CD8-positive, alpha-beta memory T cell (primary cell): Measurements from ENCODE around the gene CCR3. TPM values are rescaled to one million over a fixed set of nuclear protein-coding genes. Genes with fewer than 3 reads are reported as not detected.

Experiments used
- CTCF ChIA-PET: fragments of 350-600 bp; sonication (Branson Sonifier 250); formaldehyde crosslinking; loops from one replicate; lab custom pipeline; 2021; ENCODE audit warnings: antibody characterized with exemption; lab: Charles Lee
- POLR2A ChIA-PET: fragments of 350-600 bp; sonication (Branson Sonifier 250); formaldehyde crosslinking; loops from one replicate; lab custom pipeline; 2021; ENCODE audit warnings: antibody characterized with exemption; lab: Charles Lee
- DNase-seq, 5 donors: peaks; one replicate each; pipeline versions ENCODE4 v3.0.0 to v3.0.0-alpha.2; 2020 to 2022; ENCODE audit warnings: mixed read lengths in 1 of 5
- H3K27ac ChIP-seq: one replicate; pipeline ENCODE4 v1.7.0; 2013; ENCODE audit warnings: low read depth, mild to moderate bottlenecking, low read length, moderate library complexity
- H3K27me3 ChIP-seq: 2 replicates; pipeline ENCODE4 v1.7.0; 2013; ENCODE audit warnings: low read length, mild to moderate bottlenecking; ENCODE audit not compliant: insufficient read depth, poor library complexity, severe bottlenecking
- H3K36me3 ChIP-seq: 2 replicates; pipeline ENCODE4 v1.7.0; 2013; ENCODE audit warnings: mild to moderate bottlenecking, low read length, moderate library complexity; ENCODE audit not compliant: insufficient read depth
- H3K4me1 ChIP-seq: 2 replicates; pipeline ENCODE4 v1.7.0; 2013; ENCODE audit warnings: mild to moderate bottlenecking, low read length, moderate library complexity; ENCODE audit not compliant: insufficient read depth
- H3K4me3 ChIP-seq: 2 replicates; pipeline ENCODE4 v1.7.0; 2013; ENCODE audit warnings: mild to moderate bottlenecking, low read length
- H3K9me3 ChIP-seq: 2 replicates; pipeline ENCODE4 v1.7.0; 2013; ENCODE audit warnings: mild to moderate bottlenecking, low read length
- H3K27ac Mint-ChIP-seq, 8 donors: one replicate each; pipeline ENCODE4 v1.8.0; 2020 to 2021; ENCODE audit warnings: mixed read lengths in 8 of 8, mild to moderate bottlenecking in 6 of 8, inconsistent platforms in 3 of 8, moderate library complexity in 3 of 8
- H3K27me3 Mint-ChIP-seq, 2 donors: one replicate each; pipeline ENCODE4 v1.8.0; 2020 to 2021; ENCODE audit warnings: mixed read lengths in 2 of 2, mild to moderate bottlenecking in 1 of 2, moderate library complexity in 1 of 2
- H3K36me3 Mint-ChIP-seq, 3 donors: one replicate each; pipeline ENCODE4 v1.8.0; 2020 to 2021; ENCODE audit warnings: mixed read lengths in 3 of 3, inconsistent platforms in 1 of 3, mild to moderate bottlenecking in 1 of 3
- H3K4me1 Mint-ChIP-seq, 3 donors: one replicate each; pipeline ENCODE4 v1.8.0; 2020 to 2021; ENCODE audit warnings: mixed read lengths in 3 of 3, inconsistent platforms in 1 of 3, mild to moderate bottlenecking in 1 of 3
- H3K4me3 Mint-ChIP-seq, 7 donors: one replicate each; pipeline ENCODE4 v1.8.0; 2020 to 2021; ENCODE audit warnings: mixed read lengths in 7 of 7, mild to moderate bottlenecking in 6 of 7, moderate library complexity in 4 of 7, inconsistent platforms in 2 of 7
- H3K9me3 Mint-ChIP-seq, 5 donors: one replicate each; pipeline ENCODE4 v1.8.0; 2020 to 2022; ENCODE audit warnings: mixed read lengths in 5 of 5, mild to moderate bottlenecking in 3 of 5, moderate library complexity in 2 of 5, inconsistent platforms in 1 of 5
- polyA plus RNA-seq: library from polyadenylated mRNA; unstranded; fragments of 300-500 nt; fragmentation: Illumina TruSeq; gene quantifications from one replicate; pipeline ENCODE4 v1.2.3, GENCODE V29; 2021
- total RNA-seq, 2 experiments: library from RNA; stranded (reverse); gene quantifications; one replicate each; pipeline ENCODE4 v1.2.3, GENCODE V29; 2021

CCR3 gene
- total and polyA plus RNA-seq, 3 experiments from 2014 or later = 0.22 TPM; not detected in 2

DNA sequence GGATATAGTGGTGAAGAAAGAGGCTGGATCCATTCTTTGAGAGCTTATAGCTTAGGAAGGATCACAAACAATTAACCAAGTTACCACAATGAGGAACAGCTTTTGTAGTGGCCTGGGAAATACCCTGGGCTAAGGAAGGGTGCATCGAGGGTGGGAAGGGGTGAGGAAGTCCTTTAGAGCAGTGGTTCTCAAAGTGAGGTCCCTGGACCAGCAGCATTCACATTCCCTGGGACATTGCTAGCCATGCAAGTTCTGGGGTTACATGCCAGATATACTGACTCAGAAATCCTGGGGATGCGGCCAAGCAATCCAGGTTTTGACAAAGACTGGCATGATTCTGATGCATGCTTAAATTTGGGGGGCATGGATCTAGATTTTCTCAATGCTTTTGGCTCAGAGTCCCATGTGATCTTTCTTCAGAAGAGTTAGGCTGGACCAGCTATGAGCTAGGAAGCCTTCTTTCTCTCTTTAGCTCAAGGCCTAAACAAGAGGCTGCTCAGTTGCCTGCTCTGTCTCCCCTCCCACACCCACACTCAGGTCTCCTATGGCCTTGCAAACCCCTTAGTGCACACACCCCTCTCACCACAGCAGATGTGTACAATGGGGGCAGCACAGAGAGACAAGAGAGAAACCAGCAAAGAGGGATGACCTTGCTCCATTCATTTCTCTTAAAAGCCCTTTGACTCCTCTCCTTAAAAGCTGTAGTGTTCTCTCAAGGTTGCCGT lies 32.4 kb upstream of the CCR3 start:
- Histone ChIP-seq H3K9me3 (no peaks in the 10 kb centered on the region), H3K27me3 (no peaks in the 10 kb centered on the region), H3K36me3 (no peaks in the 10 kb centered on the region), H3K4me1 (peaks cover 46% of the 10 kb centered on the region), H3K4me3 (no peak overlapping the region), H3K27ac (no peak overlapping the region)
- CTCF ChIA-PET = interaction anchor here (0.9 to 3.0 kb wide), 5 partner anchors 11 to 271 kb away, joined by 4 to 32 read pairs (median 8); partner anchors contain the start of gene CCR5
- POLR2A ChIA-PET = no interaction called here
- Mint-ChIP-seq H3K36me3 (no peaks in the 10 kb centered on the region), H3K9me3 (no peaks in the 10 kb centered on the region), H3K4me1 (peaks cover 38 to 58% (median 52%) of the 10 kb centered on the region in 3 donors), H3K27ac (peak overlapping the region; percentile 40 to 97 (median 76)), H3K27me3 (no peaks in the 10 kb centered on the region), H3K4me3 (no peak overlapping the region)
- no peak for DNase-seq

- no peak overlapping the region for H3K27ac ChIP-seq
- Mint-ChIP-seq H3K36me3 (no peaks in the 10 kb centered on the region), H3K27ac (no peak overlapping the region), H3K9me3 (no peaks in the 10 kb centered on the region), H3K27me3 (no peaks in the 10 kb centered on the region), H3K4me3 (no peak overlapping the region), H3K4me1 (peaks cover 23 to 37% (median 32%) of the 10 kb centered on the region in 3 donors)
- no peaks in the 10 kb centered on the region for H3K36me3 ChIP-seq
- ChIA-PET CTCF (no interaction called here), POLR2A (no interaction called here)
- no peaks in the 10 kb centered on the region for H3K9me3 ChIP-seq
- H3K4me1 ChIP-seq = peaks cover 41% of the 10 kb centered on the region
- H3K4me3 ChIP-seq = no peak overlapping the region
- no peaks in the 10 kb centered on the region for H3K27me3 ChIP-seq
- DNase-seq = no peak
Measured at GRCh38 chr3:46212101-46212500, 30.2 kb upstream of the CCR3 start.

GRCh38 chr3:46213201-46213600 lies 29.1 kb upstream of the CCR3 start:
- Histone ChIP-seq H3K36me3 (no peaks in the 10 kb centered on the region), H3K9me3 (no peaks in the 10 kb centered on the region), H3K27me3 (no peaks in the 10 kb centered on the region), H3K27ac (no peak overlapping the region), H3K4me1 (peaks cover 30% of the 10 kb centered on the region), H3K4me3 (peak overlapping the region; percentile 44)
- DNase-seq = peak in 2 of 5 donors; percentile 36 to 37
- POLR2A ChIA-PET = interaction anchor here (2.0 kb wide), 1 partner anchor 156 kb away, joined by 5 read pairs; no protein-coding TSS in a partner anchor
- Mint-ChIP-seq H3K4me3 (no peak overlapping the region), H3K36me3 (no peaks in the 10 kb centered on the region), H3K4me1 (peaks cover 14 to 26% (median 21%) of the 10 kb centered on the region in 3 donors), H3K27ac (no peak overlapping the region), H3K27me3 (no peaks in the 10 kb centered on the region), H3K9me3 (no peaks in the 10 kb centered on the region)
- CTCF ChIA-PET = interaction anchor here (0.9 to 2.2 kb wide), 5 partner anchors 20 to 165 kb away, joined by 3 to 20 read pairs (median 5); partner anchors contain the start of gene CCR5

DNA sequence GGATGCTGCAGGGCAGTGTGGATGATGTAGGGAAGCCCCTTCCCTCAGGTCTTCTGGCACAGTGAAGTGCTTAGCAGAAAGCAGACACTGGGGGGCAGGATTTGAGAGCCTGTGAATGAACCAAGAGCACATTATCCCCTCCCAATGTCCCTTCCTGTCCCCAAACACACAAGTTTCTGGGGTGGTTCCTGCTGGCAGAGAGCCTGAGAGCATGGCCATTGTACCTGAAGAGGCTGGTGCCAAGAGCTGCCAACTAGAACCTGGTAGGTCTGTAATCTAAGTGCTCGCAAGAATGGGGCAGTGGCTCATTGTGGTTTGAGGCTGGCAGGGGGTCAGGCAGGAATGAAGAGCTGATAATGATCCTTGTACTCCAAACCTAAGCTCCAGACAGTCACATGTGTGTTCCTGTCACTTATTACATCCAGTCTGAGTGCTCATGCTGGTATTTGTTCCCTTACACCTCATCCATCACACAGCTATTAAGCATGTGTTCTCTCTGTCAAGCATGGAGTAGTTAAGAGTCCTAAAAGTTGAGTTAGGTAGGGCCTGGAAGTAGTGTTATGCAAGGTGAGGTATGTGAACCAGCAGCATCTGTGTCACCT lies 27.4 kb upstream of the CCR3 start:
- CTCF ChIA-PET = interaction anchor here (0.9 to 1.6 kb wide), 5 partner anchors 53 to 274 kb away, joined by 3 to 4 read pairs (median 4); no protein-coding TSS in a partner anchor

GRCh38 chr3:46215810-46216414 lies 26.3 kb upstream of the CCR3 start:
- Histone ChIP-seq H3K27me3 (no peaks in the 10 kb centered on the region), H3K4me1 (peaks cover 25% of the 10 kb centered on the region), H3K36me3 (no peaks in the 10 kb centered on the region), H3K9me3 (no peaks in the 10 kb centered on the region), H3K4me3 (no peak overlapping the region), H3K27ac (no peak overlapping the region)
- H3K4me3 Mint-ChIP-seq = no peak overlapping the region
- ChIA-PET CTCF (interaction anchor here (0.8 to 1.6 kb wide), 7 partner anchors 52 to 273 kb away, joined by 3 to 4 read pairs (median 4); no protein-coding TSS in a partner anchor), POLR2A (no interaction called here)
- peaks cover 0 to 2% (median 0%) of the 10 kb centered on the region in 5 donors for H3K9me3 Mint-ChIP-seq
- DNase-seq = no peak
- H3K27me3 Mint-ChIP-seq = no peaks in the 10 kb centered on the region
- peaks cover 0 to 4% (median 0%) of the 10 kb centered on the region in 3 donors for H3K4me1 Mint-ChIP-seq
- H3K27ac Mint-ChIP-seq = no peak overlapping the region
- peaks cover 0 to 7% (median 0%) of the 10 kb centered on the region in 3 donors for H3K36me3 Mint-ChIP-seq

More for the DNA sequence above, 27.4 kb upstream of the CCR3 start:
- H3K27me3 ChIP-seq = no peaks in the 10 kb centered on the region
- Mint-ChIP-seq H3K36me3 (peaks cover 0 to 7% (median 0%) of the 10 kb centered on the region in 3 donors), H3K27me3 (no peaks in the 10 kb centered on the region), H3K27ac (peak overlapping the region in 2 of 8 donors; percentile 6 to 51), H3K9me3 (peaks cover 0 to 2% (median 0%) of the 10 kb centered on the region in 5 donors), H3K4me3 (no peak overlapping the region), H3K4me1 (peaks cover 0 to 10% (median 8%) of the 10 kb centered on the region in 3 donors)
- H3K4me3 ChIP-seq = no peak overlapping the region
- peaks cover 25% of the 10 kb centered on the region for H3K4me1 ChIP-seq
- DNase-seq = no peak
- H3K27ac ChIP-seq = no peak overlapping the region
- POLR2A ChIA-PET = no interaction called here
- H3K9me3 ChIP-seq = no peaks in the 10 kb centered on the region
- H3K36me3 ChIP-seq = no peaks in the 10 kb centered on the region

GRCh38 chr3:46218196-46218709 lies 24.0 kb upstream of the CCR3 start:
- CTCF ChIA-PET = interaction anchor here (1.6 kb wide), 1 partner anchor 10 kb away, joined by 3 read pairs; the partner anchor contains the start of gene CCR1
- H3K4me1 Mint-ChIP-seq = peaks cover 0 to 4% (median 0%) of the 10 kb centered on the region in 3 donors
- Histone ChIP-seq H3K4me1 (peaks cover 15% of the 10 kb centered on the region), H3K4me3 (no peak overlapping the region), H3K27me3 (no peaks in the 10 kb centered on the region), H3K27ac (no peak overlapping the region), H3K36me3 (no peaks in the 10 kb centered on the region), H3K9me3 (no peaks in the 10 kb centered on the region)
- no peak for DNase-seq
- no peak overlapping the region for H3K27ac Mint-ChIP-seq
- H3K4me3 Mint-ChIP-seq = no peak overlapping the region
- POLR2A ChIA-PET = interaction anchor here (0.6 kb wide), 1 partner anchor 113 kb away, joined by 3 read pairs; no protein-coding TSS in a partner anchor
- H3K9me3 Mint-ChIP-seq = peaks cover 0 to 2% (median 0%) of the 10 kb centered on the region in 5 donors
- peaks cover 0 to 7% (median 0%) of the 10 kb centered on the region in 3 donors for H3K36me3 Mint-ChIP-seq
- H3K27me3 Mint-ChIP-seq = no peaks in the 10 kb centered on the region

- peak overlapping the region in 1 of 8 donors; percentile 81 for H3K27ac Mint-ChIP-seq
- peaks cover 0 to 7% (median 0%) of the 10 kb centered on the region in 3 donors for H3K36me3 Mint-ChIP-seq
- POLR2A ChIA-PET = no interaction called here
- H3K4me1 ChIP-seq = no peaks in the 10 kb centered on the region
- peaks cover 0 to 3% (median under 1%) of the 10 kb centered on the region in 5 donors for H3K9me3 Mint-ChIP-seq
- DNase-seq = no peak
- no peaks in the 10 kb centered on the region for H3K4me1 Mint-ChIP-seq
- no peaks in the 10 kb centered on the region for H3K9me3 ChIP-seq
- CTCF ChIA-PET = no interaction called here
- H3K4me3 Mint-ChIP-seq = no peak overlapping the region
- H3K27me3 Mint-ChIP-seq = no peaks in the 10 kb centered on the region
- H3K27ac ChIP-seq = no peak overlapping the region
- no peaks in the 10 kb centered on the region for H3K36me3 ChIP-seq
- no peaks in the 10 kb centered on the region for H3K27me3 ChIP-seq
- no peak overlapping the region for H3K4me3 ChIP-seq
Measured at GRCh38 chr3:46221391-46221790, 20.9 kb upstream of the CCR3 start.
